ENCODE data around the gene RPRD1B.

- no peak for TF ChIP-seq CTCF (IDR thresholded peaks at IDR 0.05; ENCODE audit: borderline replicate concordance, extremely low read depth, low read length, poor library complexity, severe bottlenecking)
- no peak for TF ChIP-seq EZH2 (IDR thresholded peaks at IDR 0.05; ENCODE audit: borderline replicate concordance, low read depth, low read length, severe bottlenecking)
These were observed 75.5 kb downstream of the RPRD1B start for GRCh38 chr20:38108986-38109541.

Measured in DND-41 (cell line).